Measurements from ENCODE around the gene TLL2. TPM values are rescaled to one million over a fixed set of nuclear protein-coding genes. Genes with fewer than 3 reads are reported as not detected.

The TLL2 gene
- polyA plus RNA-seq, 3 donors, result not detected

- Mint-ChIP-seq H3K4me1 (no peaks in the 10 kb centered on the region), H3K27me3 (ENCODE audit: low read depth in 3 of 3) (peaks cover 12 to 24% (median 23%) of the 10 kb centered on the region in 3 donors), H3K4me3 (no peak overlapping the region), H3K36me3 (no peaks in the 10 kb centered on the region), H3K9me3 (peaks cover 0 to 2% (median 0%) of the 10 kb centered on the region in 7 donors), H3K27ac (no peak overlapping the region)
- Histone ChIP-seq H3K4me1 (ENCODE audit: control insufficient read depth in 1 of 2, insufficient read depth in 2 of 2, low read length in 2 of 2) (no peaks in the 10 kb centered on the region), H3K27ac (ENCODE audit: low read depth in 1 of 2, low read length in 2 of 2) (no peak overlapping the region), H3K36me3 (replicated peaks in 1 of 2; ENCODE audit: control insufficient read depth in 1 of 2, insufficient read depth in 2 of 2, low read length in 2 of 2) (no peaks in the 10 kb centered on the region), H3K27me3 (ENCODE audit: control insufficient read depth in 2 of 2, insufficient read depth in 2 of 2, low read length in 2 of 2) (peaks cover 0 to 6% of the 10 kb centered on the region in 2 donors), H3K79me2 (ENCODE audit: insufficient read depth, low read length) (no peaks in the 10 kb centered on the region), H3K4me2 (replicated peaks; ENCODE audit: extremely low read depth, low read length, poor library complexity, severe bottlenecking) (no peak overlapping the region), H3K9me3 (replicated peaks in 1 of 2; ENCODE audit: control insufficient read depth in 1 of 2, insufficient read depth in 1 of 2, low read length in 2 of 2) (no peaks in the 10 kb centered on the region), H3K4me3 (replicated peaks in 1 of 3; ENCODE audit: low read depth in 2 of 3, low read length in 3 of 3) (no peak overlapping the region), H3K9ac (ENCODE audit: insufficient read depth, low read length, poor library complexity, severe bottlenecking) (no peak overlapping the region), H2AFZ (ENCODE audit: insufficient read depth, low read depth, low read length, poor library complexity, severe bottlenecking) (no peak overlapping the region), H4K20me1 (ENCODE audit: insufficient read depth, low read length) (no peaks in the 10 kb centered on the region)
- TF ChIP-seq CTCF (IDR thresholded peaks at IDR 0.05), result peak; percentile 38
- WGBS (ENCODE audit: insufficient coverage), result 20% methylated on average over 2 of the region's 4 CpGs
- intact Hi-C loops (cut with micrococcal nuclease), result no loop called here
- no peak for DNase-seq
These were observed 43.5 kb downstream of the TLL2 start for GRCh38 chr10:96470116-96470743.

GRCh38 chr10:96468845-96469244 is 44.9 kb downstream of the TLL2 start:
- Histone ChIP-seq H4K20me1 (ENCODE audit: insufficient read depth, low read length) (no peaks in the 10 kb centered on the region), H3K4me1 (ENCODE audit: control insufficient read depth in 1 of 2, insufficient read depth in 2 of 2, low read length in 2 of 2) (no peaks in the 10 kb centered on the region), H3K4me3 (replicated peaks in 1 of 3; ENCODE audit: low read depth in 2 of 3, low read length in 3 of 3) (no peak overlapping the region), H3K27me3 (ENCODE audit: control insufficient read depth in 2 of 2, insufficient read depth in 2 of 2, low read length in 2 of 2) (no peaks in the 10 kb centered on the region), H3K4me2 (replicated peaks; ENCODE audit: extremely low read depth, low read length, poor library complexity, severe bottlenecking) (no peak overlapping the region), H3K27ac (ENCODE audit: low read depth in 1 of 2, low read length in 2 of 2) (no peak overlapping the region), H2AFZ (ENCODE audit: insufficient read depth, low read depth, low read length, poor library complexity, severe bottlenecking) (no peak overlapping the region), H3K36me3 (replicated peaks in 1 of 2; ENCODE audit: control insufficient read depth in 1 of 2, insufficient read depth in 2 of 2, low read length in 2 of 2) (no peaks in the 10 kb centered on the region), H3K9me3 (replicated peaks in 1 of 2; ENCODE audit: control insufficient read depth in 1 of 2, insufficient read depth in 1 of 2, low read length in 2 of 2) (no peaks in the 10 kb centered on the region), H3K79me2 (ENCODE audit: insufficient read depth, low read length) (no peaks in the 10 kb centered on the region), H3K9ac (ENCODE audit: insufficient read depth, low read length, poor library complexity, severe bottlenecking) (no peak overlapping the region)
- no peaks in the 10 kb centered on the region for H3K4me1 Mint-ChIP-seq
- DNase-seq, result no peak
- no peak for TF ChIP-seq CTCF (IDR thresholded peaks at IDR 0.05)
- H3K4me3 Mint-ChIP-seq, result no peak overlapping the region
- 63% methylated on average over 4 of the region's 5 CpGs for WGBS (ENCODE audit: insufficient coverage)
- no peaks in the 10 kb centered on the region for H3K36me3 Mint-ChIP-seq
- H3K9me3 Mint-ChIP-seq, result no peaks in the 10 kb centered on the region
- no peak overlapping the region for H3K27ac Mint-ChIP-seq
- peaks cover 12 to 22% (median 18%) of the 10 kb centered on the region in 3 donors for H3K27me3 Mint-ChIP-seq (ENCODE audit: low read depth in 3 of 3)
- intact Hi-C loops (cut with micrococcal nuclease), result no loop called here
